Osteocyte (in vitro differentiated cells): ENCODE data around the gene CACNG8. TPM values are rescaled to one million over a fixed set of nuclear protein-coding genes. Genes with fewer than 3 reads are reported as not detected.

Experiments used
- DNase-seq: peaks from one replicate; pipeline ENCODE4 v3.0.0; 2021; ENCODE audit warnings: mixed read lengths; ENCODE audit not compliant: unreplicated experiment; ENCODE audit errors: extremely low spot score
- H3K27ac Mint-ChIP-seq: one replicate; pipeline ENCODE4 v1.8.0; 2021; ENCODE audit warnings: mild to moderate bottlenecking, mixed read lengths; ENCODE audit not compliant: unreplicated experiment
- H3K27me3 Mint-ChIP-seq: one replicate; pipeline ENCODE4 v1.8.0; 2021; ENCODE audit warnings: mixed read lengths; ENCODE audit not compliant: unreplicated experiment
- H3K36me3 Mint-ChIP-seq: one replicate; pipeline ENCODE4 v1.8.0; 2021; ENCODE audit warnings: mixed read lengths; ENCODE audit not compliant: unreplicated experiment
- H3K4me1 Mint-ChIP-seq: one replicate; pipeline ENCODE4 v1.8.0; 2021; ENCODE audit warnings: mixed read lengths; ENCODE audit not compliant: unreplicated experiment
- H3K4me3 Mint-ChIP-seq: one replicate; pipeline ENCODE4 v1.8.0; 2021; ENCODE audit warnings: mild to moderate bottlenecking, moderate library complexity, mixed read lengths; ENCODE audit not compliant: unreplicated experiment
- H3K9me3 Mint-ChIP-seq: one replicate; pipeline ENCODE4 v1.8.0; 2021; ENCODE audit warnings: mixed read lengths; ENCODE audit not compliant: unreplicated experiment
- CTCF ChIP-seq: fragments of 200-600 bp; sonication (generic); IDR thresholded peaks from 2 replicates; pipeline ENCODE4 v1.5.0; 2021; ENCODE audit warnings: antibody characterized with exemption, mild to moderate bottlenecking, moderate library complexity
- total RNA-seq: library from RNA; stranded (reverse); gene quantifications from 2 replicates; pipeline ENCODE4 v1.2.1, GENCODE V29; 2021

Gene CACNG8
- total RNA-seq, 1 donor from 2014 or later = not detected

DNA sequence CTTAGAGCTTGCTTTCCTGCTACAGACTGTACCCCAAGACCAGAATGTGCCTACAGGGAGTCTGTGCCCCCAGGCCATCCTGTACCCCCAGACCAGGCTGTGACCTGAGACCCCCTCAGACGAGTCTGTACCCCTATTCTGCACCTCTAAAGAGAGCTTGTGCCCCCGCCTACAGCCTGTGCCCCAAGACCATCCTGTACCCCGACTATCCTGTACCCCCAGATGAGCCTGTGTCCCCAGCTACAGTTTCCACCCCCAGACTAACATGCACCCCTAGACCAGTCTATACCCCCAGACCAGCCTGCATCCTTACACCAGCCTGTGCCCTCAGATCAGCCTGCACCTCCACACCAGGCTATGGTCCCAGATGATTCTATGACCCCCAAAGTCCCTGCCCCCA lies 30.7 kb downstream of the CACNG8 start:
- TF ChIP-seq CTCF = no peak
- no peak for DNase-seq
- H3K4me1 Mint-ChIP-seq = peaks cover 9% of the 10 kb centered on the region
- no peaks in the 10 kb centered on the region for H3K9me3 Mint-ChIP-seq
- no peaks in the 10 kb centered on the region for H3K27me3 Mint-ChIP-seq
- no peaks in the 10 kb centered on the region for H3K36me3 Mint-ChIP-seq
- H3K4me3 Mint-ChIP-seq = no peak overlapping the region
- H3K27ac Mint-ChIP-seq = no peak overlapping the region

GRCh38 chr19:53994811-53995210 lies 32.1 kb downstream of the CACNG8 start:
- Mint-ChIP-seq H3K4me1 (peaks cover 9% of the 10 kb centered on the region), H3K27me3 (no peaks in the 10 kb centered on the region), H3K36me3 (no peaks in the 10 kb centered on the region), H3K9me3 (no peaks in the 10 kb centered on the region), H3K4me3 (no peak overlapping the region), H3K27ac (no peak overlapping the region)
- TF ChIP-seq CTCF = no peak
- no peak for DNase-seq

- no peaks in the 10 kb centered on the region for H3K27me3 Mint-ChIP-seq
Observed at GRCh38 chr19:53998223-53998622, 35.5 kb downstream of the CACNG8 start.

GRCh38 chr19:53999694-54000093 lies 37.0 kb downstream of the CACNG8 start:
- Mint-ChIP-seq H3K4me3 (no peak overlapping the region), H3K4me1 (no peaks in the 10 kb centered on the region), H3K27ac (no peak overlapping the region), H3K36me3 (no peaks in the 10 kb centered on the region), H3K27me3 (no peaks in the 10 kb centered on the region), H3K9me3 (no peaks in the 10 kb centered on the region)
- TF ChIP-seq CTCF = no peak
- DNase-seq = no peak

More at GRCh38 chr19:53998223-53998622, 35.5 kb downstream of the CACNG8 start:
- no peak for TF ChIP-seq CTCF
- no peak for DNase-seq
- no peak overlapping the region for H3K27ac Mint-ChIP-seq
- no peaks in the 10 kb centered on the region for H3K36me3 Mint-ChIP-seq
- H3K4me3 Mint-ChIP-seq = no peak overlapping the region
- no peaks in the 10 kb centered on the region for H3K4me1 Mint-ChIP-seq
- H3K9me3 Mint-ChIP-seq = no peaks in the 10 kb centered on the region

GRCh38 chr19:54001496-54001895 lies 38.8 kb downstream of the CACNG8 start:
- no peak overlapping the region for H3K4me3 Mint-ChIP-seq
- no peaks in the 10 kb centered on the region for H3K9me3 Mint-ChIP-seq
- DNase-seq = no peak
- H3K27ac Mint-ChIP-seq = no peak overlapping the region
- TF ChIP-seq CTCF = no peak
- no peaks in the 10 kb centered on the region for H3K27me3 Mint-ChIP-seq
- H3K4me1 Mint-ChIP-seq = no peaks in the 10 kb centered on the region
- no peaks in the 10 kb centered on the region for H3K36me3 Mint-ChIP-seq
